GM12878 (cell line): ENCODE results near the gene ARHGAP15. TPM values are rescaled to one million over a fixed set of nuclear protein-coding genes. Genes with fewer than 3 reads are reported as not detected.

Experiments
- ATAC-seq: fragments of 200-7000 bp; cut with Tn5 transposase; 3 replicates; pipeline ENCODE4 v1.9.1; 2020; ENCODE audit warnings: mild to moderate bottlenecking, moderate library complexity
- BruUV-seq: library from RNA; stranded (reverse); fragments of 400-500 nt; replicated peaks from 2 replicates; lab custom pipeline; 2021; lab: Mats Ljungman, UMichigan
- CTCF ChIA-PET: fragments of 300-600 bp; sonication (Branson Sonifier 250); formaldehyde crosslinking; extraction: SDS; loops from one replicate; lab custom pipeline; 2021; ENCODE audit warnings: inconsistent platforms; lab: Yijun Ruan, JAX
- POLR2A ChIA-PET: fragments of 350-600 bp; formaldehyde crosslinking; extraction: SDS; loops from one replicate; lab custom pipeline; 2021; ENCODE audit warnings: inconsistent platforms; lab: Charles Lee
- RAD21 ChIA-PET: fragments of 300-600 bp; sonication (Branson Sonifier 250); formaldehyde crosslinking; loops from one replicate; lab custom pipeline; 2023; ENCODE audit warnings: antibody characterized with exemption; ENCODE audit not compliant: unreplicated experiment; lab: Charles Lee
- SMC1A ChIA-PET: fragments of 300-600 bp; sonication (Branson Sonifier 250); formaldehyde crosslinking; loops from one replicate; lab custom pipeline; 2023; ENCODE audit not compliant: unreplicated experiment, uncharacterized antibody; lab: Charles Lee
- DNase-seq: peaks from one replicate; pipeline ENCODE4 v3.0.0-alpha.2; 2011; ENCODE audit warnings: low read depth, low spot score
- FAIRE-seq: peaks from 3 replicates; lab custom pipeline; 2011; peaks lifted over from hg19 to GRCh38; lab: Jason Lieb, UNC
- H2AFZ ChIP-seq: 2 replicates; pipeline ENCODE4 v1.6.0; 2011; ENCODE audit warnings: low read depth, low read length, control low read depth; ENCODE audit not compliant: control insufficient read depth
- H3K27ac ChIP-seq: 2 replicates; pipeline ENCODE4 v1.5.1; 2011; ENCODE audit warnings: control low read depth; ENCODE audit not compliant: control insufficient read depth, insufficient read depth
- H3K27me3 ChIP-seq, 2 experiments: replicated peaks in 1 of 2; 2 replicates each; pipeline versions ENCODE4 v1.6.0 to v1.6.1; 2011; ENCODE audit warnings: low read length in 1 of 2; ENCODE audit not compliant: control insufficient read depth in 2 of 2, insufficient read depth in 2 of 2
- H3K36me3 ChIP-seq, 2 experiments: 2 replicates each; pipeline ENCODE4 v1.5.1; 2011; ENCODE audit warnings: low read length in 1 of 2; ENCODE audit not compliant: control insufficient read depth in 2 of 2, insufficient read depth in 2 of 2
- H3K4me1 ChIP-seq: 2 replicates; pipeline ENCODE4 v1.6.1; 2011; ENCODE audit warnings: mild to moderate bottlenecking, low read length, moderate library complexity, mixed read lengths; ENCODE audit not compliant: control insufficient read depth, insufficient read depth
- H3K4me2 ChIP-seq: 2 replicates; pipeline ENCODE4 v1.6.0; 2011; ENCODE audit warnings: control low read depth; ENCODE audit not compliant: control insufficient read depth, insufficient read depth
- H3K4me3 ChIP-seq: fragments of 200-600 bp; sonication (generic); 2 replicates; pipeline ENCODE4 v1.5.1; 2016
- H3K79me2 ChIP-seq: 2 replicates; pipeline ENCODE4 v1.6.0; 2011; ENCODE audit warnings: low read length; ENCODE audit not compliant: control insufficient read depth, insufficient read depth
- H3K9ac ChIP-seq: 2 replicates; pipeline ENCODE4 v1.8.0; 2011; ENCODE audit warnings: low read length, control low read depth, mixed read lengths; ENCODE audit not compliant: control insufficient read depth, insufficient read depth
- H3K9me3 ChIP-seq: replicated peaks from 3 replicates; pipeline ENCODE4 v1.5.1; 2011; ENCODE audit warnings: mild to moderate bottlenecking, low read length; ENCODE audit not compliant: control insufficient read depth, insufficient read depth
- H4K20me1 ChIP-seq: 2 replicates; pipeline ENCODE4 v1.6.0; 2011; ENCODE audit not compliant: control insufficient read depth, insufficient read depth
- EP300 ChIP-seq, 2 experiments: fragments of 150-350 bp in 1 of 2; IDR thresholded peaks; 2 replicates each; pipeline ENCODE4 v1.6.1; 2011 to 2012; ENCODE audit warnings: low read depth in 2 of 2, low read length in 2 of 2, borderline replicate concordance in 1 of 2, improper control_type of control experiment in 1 of 2, inconsistent platforms in 1 of 2; ENCODE audit not compliant: control insufficient read depth in 1 of 2
- IKZF2 ChIP-seq, 2 experiments: fragments of 450-650 bp; IDR thresholded peaks; 2 replicates each; pipeline ENCODE4 v1.6.1; 2017; ENCODE audit warnings: mild to moderate bottlenecking in 2 of 2, moderate library complexity in 2 of 2
- JUND ChIP-seq: IDR thresholded peaks from 2 replicates; pipeline ENCODE4 v1.6.1; 2012; ENCODE audit warnings: low read depth, mild to moderate bottlenecking, low read length, improper control_type of control experiment, moderate library complexity
- MEF2B ChIP-seq: fragments of 450-650 bp; IDR thresholded peaks from 2 replicates; pipeline ENCODE4 v1.6.1; 2018; ENCODE audit warnings: mild to moderate bottlenecking, moderate library complexity; ENCODE audit not compliant: partially characterized antibody, poor library complexity, severe bottlenecking
- NBN ChIP-seq: fragments of 450-650 bp; IDR thresholded peaks from 2 replicates; pipeline ENCODE4 v1.6.1; 2016
- NFXL1 ChIP-seq: fragments of 450-650 bp; IDR thresholded peaks from 2 replicates; pipeline ENCODE4 v1.6.1; 2017; ENCODE audit warnings: antibody characterized with exemption, mild to moderate bottlenecking, borderline replicate concordance
- NFYB ChIP-seq: IDR thresholded peaks from 2 replicates; pipeline ENCODE4 v1.6.1; 2011; ENCODE audit warnings: low read depth, mild to moderate bottlenecking, low read length, improper control_type of control experiment, moderate library complexity; ENCODE audit not compliant: insufficient read depth
- NR2F1 ChIP-seq: fragments of 450-650 bp; conservative IDR thresholded peaks from 2 replicates; pipeline ENCODE4 v1.6.1; 2017; ENCODE audit warnings: mild to moderate bottlenecking
- POLR2A ChIP-seq: IDR thresholded peaks from 2 replicates; pipeline ENCODE4 v1.6.1; 2011; ENCODE audit warnings: low read depth, mild to moderate bottlenecking, low read length
- REST ChIP-seq: IDR thresholded peaks from 2 replicates; pipeline ENCODE4 v1.6.1; 2012; ENCODE audit warnings: mild to moderate bottlenecking, low read depth, low read length
- SP1 ChIP-seq: IDR thresholded peaks from one replicate; pipeline ENCODE4 v1.6.1; 2011; ENCODE audit warnings: low read depth, low read length
- SREBF1 ChIP-seq: IDR thresholded peaks from 2 replicates; pipeline ENCODE4 v1.6.1; 2012; ENCODE audit warnings: mild to moderate bottlenecking, low read length
- SUPT20H ChIP-seq: IDR thresholded peaks from 2 replicates; pipeline ENCODE4 v1.6.1; 2011; ENCODE audit warnings: low read depth, mild to moderate bottlenecking, low read length, moderate library complexity, borderline replicate concordance; ENCODE audit not compliant: control insufficient read depth
- TARDBP ChIP-seq: IDR thresholded peaks from 2 replicates; pipeline ENCODE4 v1.6.1; 2016; ENCODE audit warnings: borderline replicate concordance
- WGBS: methylation state at CpG from one replicate; pipeline ENCODE4 v1.1.6; 2016; ENCODE audit warnings: low lambda C conversion rate; ENCODE audit not compliant: insufficient replicate concordance, insufficient coverage; ENCODE audit errors: missing lambda C conversion rate; 5-methylcytosine and 5-hydroxymethylcytosine counted together
- in situ Hi-C: fragments of 300-500 bp; cut with MboI; formaldehyde crosslinking; loops from 9 replicates; pipeline ENCODE4 v1.14.3; 2018; ENCODE audit warnings: mixed read lengths
- intact Hi-C: fragments of 100-400 bp; cut with micrococcal nuclease; formaldehyde crosslinking; loops from one replicate; pipeline ENCODE4 v1.14.2; 2022; ENCODE audit not compliant: unreplicated experiment
- polyA plus RNA-seq, 11 experiments: library from polyadenylated mRNA; depleted of rRNA in 4 of 11; unstranded in 6 of 11; stranded (reverse) in 5 of 11; fragments of >200 nt; fragmentation: Nextera tagmentation in 4 of 11; fragmentation: Illumina TruSeq in 1 of 11; extraction: Ambion mirVana in 4 of 11; extraction: Trizol in 1 of 11; gene quantifications; 1 replicate in 1 of 11; 2 replicates in 10 of 11; pipeline versions ENCODE4 v1.2.1 to v1.2.3, GENCODE V29; 2011 to 2016; ENCODE audit warnings: inconsistent platforms in 2 of 11, missing spikeins in 2 of 11, low read depth in 1 of 11
- total RNA-seq, 4 experiments: library from RNA; depleted of rRNA in 3 of 4; stranded (reverse); fragments of >200 nt in 3 of 4; fragmentation: Illumina TruSeq in 1 of 4; extraction: Trizol in 1 of 4; gene quantifications; 2 replicates each; pipeline versions ENCODE4 v1.2.1 to v1.2.3, GENCODE V29; 2013 to 2021

ARHGAP15 gene
- total and polyA plus RNA-seq, 10 of the 15 experiments (the other 5 are each of a cell fraction or from before 2014, with no cell fraction given) = 38.0 to 92.6 (median 66.7) TPM

- H2AFZ ChIP-seq = no peak overlapping the region
- ChIA-PET POLR2A (no interaction called here), CTCF (no interaction called here), SMC1A (no interaction called here), RAD21 (no interaction called here)
- no TSS peak for BruUV-seq
- H4K20me1 ChIP-seq = no peaks in the 10 kb centered on the region
- H3K9ac ChIP-seq = no peak overlapping the region
- H3K4me2 ChIP-seq = no peak overlapping the region
- DNase-seq (no peak), FAIRE-seq (no peak), ATAC-seq (no peak)
- no peaks in the 10 kb centered on the region for H3K27me3 ChIP-seq
- in situ Hi-C loops = no loop called here
- no peaks in the 10 kb centered on the region for H3K36me3 ChIP-seq
- H3K4me3 ChIP-seq = no peak overlapping the region
- 95% methylated on average over 2 of the region's 2 CpGs for WGBS
- intact Hi-C loops = no loop called here
- no peak for TF ChIP-seq NBN
- TF ChIP-seq JUND = no peak
- TF ChIP-seq EP300 (IDR thresholded peaks at IDR 0.05; ENCODE audit: borderline replicate concordance in 1 of 2, control insufficient read depth in 1 of 2, low read depth in 2 of 2, low read length in 2 of 2) = no peak
- no peaks in the 10 kb centered on the region for H3K4me1 ChIP-seq
- no peaks in the 10 kb centered on the region for H3K79me2 ChIP-seq
- H3K9me3 ChIP-seq = no peaks in the 10 kb centered on the region
- no peak overlapping the region for H3K27ac ChIP-seq
Observed at GRCh38 chr2:143480086-143480485, 350.9 kb downstream of the ARHGAP15 start.

GRCh38 chr2:143480601-143481236, 351.5 kb downstream of the ARHGAP15 start:
- FAIRE-seq (no peak), ATAC-seq (no peak), DNase-seq (no peak)
- no peak overlapping the region for H3K4me3 ChIP-seq
- H3K27ac ChIP-seq = no peak overlapping the region
- in situ Hi-C loops = no loop called here
- BruUV-seq = no TSS peak
- intact Hi-C loops = no loop called here
- no peak overlapping the region for H3K4me2 ChIP-seq
- no peaks in the 10 kb centered on the region for H3K79me2 ChIP-seq
- ChIA-PET CTCF (no interaction called here), SMC1A (interaction anchor here (1.2 kb wide), 1 partner anchor 18 kb away, joined by 3 read pairs; no protein-coding TSS in a partner anchor), RAD21 (no interaction called here), POLR2A (no interaction called here)
- WGBS = 97% methylated on average over 2 of the region's 2 CpGs
- H3K9me3 ChIP-seq = no peaks in the 10 kb centered on the region
- H4K20me1 ChIP-seq = no peaks in the 10 kb centered on the region
- H3K4me1 ChIP-seq = no peaks in the 10 kb centered on the region
- no peak overlapping the region for H2AFZ ChIP-seq
- no peaks in the 10 kb centered on the region for H3K27me3 ChIP-seq
- H3K9ac ChIP-seq = no peak overlapping the region
- no peaks in the 10 kb centered on the region for H3K36me3 ChIP-seq
- no peak for TF ChIP-seq NFYB
- no peak for TF ChIP-seq TARDBP
- TF ChIP-seq EP300 (IDR thresholded peaks at IDR 0.05; ENCODE audit: borderline replicate concordance in 1 of 2, control insufficient read depth in 1 of 2, low read depth in 2 of 2, low read length in 2 of 2) = no peak
- TF ChIP-seq NFXL1 = no peak
- no peak for TF ChIP-seq SP1
- TF ChIP-seq NR2F1 = no peak
- TF ChIP-seq REST = no peak
- TF ChIP-seq POLR2A = no peak
- TF ChIP-seq IKZF2 (IDR thresholded peaks at IDR 0.05) = no peak
- no peak for TF ChIP-seq MEF2B
- TF ChIP-seq SREBF1 = no peak
- TF ChIP-seq SUPT20H = no peak
